ENCODE measurements around the gene RCN1.

- TF ChIP-seq CTCF (IDR thresholded peaks at IDR 0.05) (no peak), EZH2 (IDR thresholded peaks at IDR 0.05) (no peak)
These were observed 37.6 kb upstream of the RCN1 start for GRCh38 chr11:32053151-32053888.

Data from neural progenitor cell (in vitro differentiated cells).